HT-29 (cell line): ENCODE data around the gene CBX6. TPM values are rescaled to one million over a fixed set of nuclear protein-coding genes. Genes with fewer than 3 reads are reported as not detected.

Source experiments
- DNase-seq: peaks from one replicate; pipeline ENCODE4 v3.0.0-alpha.2; 2015; ENCODE audit warnings: low spot score
- total RNA-seq: library from RNA; depleted of rRNA; stranded (reverse); fragments of >200 nt; shearing (Covaris generic); gene quantifications from 2 replicates; pipeline ENCODE4 v1.2.3, GENCODE V29; 2014; rRNA removed

The CBX6 gene
- total RNA-seq, 1 experiment from 2014 or later: 10.8 TPM

DNA sequence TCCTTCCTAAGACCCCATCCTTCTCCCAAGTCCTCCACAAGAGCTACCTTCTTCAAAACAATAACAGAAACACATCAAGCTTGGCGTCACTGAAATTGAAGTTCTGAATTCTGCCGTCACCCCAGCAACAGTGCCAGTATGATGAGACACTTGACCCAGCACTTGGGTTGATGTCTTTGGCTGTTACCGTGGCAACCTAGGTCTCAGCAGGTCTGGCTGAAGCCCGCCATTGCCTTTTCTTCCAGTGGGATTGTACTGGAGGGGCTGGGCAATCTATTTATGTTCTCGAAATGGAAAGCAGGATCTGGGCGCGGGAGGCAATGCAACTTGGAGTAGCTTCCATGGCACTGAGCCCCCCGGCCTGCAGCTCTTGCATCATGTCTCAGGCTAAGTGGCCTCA, 52.0 kb downstream of the CBX6 start:
- no peak for DNase-seq

- no peak for DNase-seq
Observed at GRCh38 chr22:38819387-38819940, 52.6 kb downstream of the CBX6 start.

DNA sequence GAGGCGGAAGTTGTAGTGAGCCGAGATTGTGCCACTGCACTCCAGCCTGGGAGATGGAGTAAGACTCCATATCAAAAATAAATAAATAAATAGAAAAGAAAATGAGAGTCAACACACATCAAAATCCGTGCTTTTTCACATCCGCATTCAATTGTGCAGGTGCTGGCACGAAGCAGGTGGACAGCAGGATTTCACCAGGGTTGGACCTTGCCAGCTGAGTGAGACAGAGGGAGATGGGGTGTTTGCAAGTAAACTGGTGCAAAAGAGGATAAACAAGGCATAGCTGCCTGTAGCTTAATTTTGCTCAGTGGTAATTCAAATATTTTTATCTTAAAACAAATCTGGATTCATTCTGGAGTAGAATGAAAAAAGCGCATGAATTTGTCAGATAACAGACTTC, 54.8 kb downstream of the CBX6 start:
- no peak for DNase-seq

DNA sequence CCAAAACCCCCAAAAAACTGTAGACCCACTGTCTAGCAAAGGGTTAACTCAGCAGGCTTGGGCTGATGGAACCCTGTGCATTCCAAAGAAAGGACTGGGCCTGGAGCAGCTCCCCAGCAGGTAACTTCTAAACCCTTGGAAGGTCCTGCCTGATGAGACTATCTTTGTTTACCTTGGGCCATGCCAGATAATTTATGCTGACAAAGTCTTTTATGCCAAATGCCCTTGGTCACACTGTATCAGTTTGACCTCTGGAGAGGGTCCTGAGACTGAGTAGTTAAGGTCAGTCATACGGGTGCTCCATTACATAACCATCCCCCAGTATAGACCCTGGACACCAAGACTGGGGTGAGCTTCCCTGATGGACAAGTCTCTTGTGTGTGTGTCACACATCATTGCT, 56.2 kb downstream of the CBX6 start:
- no peak for DNase-seq

Other genes with a start within 250 kb of the CBX6 start
- gene FAM227A, start 215.8 kb downstream of the CBX6 start, total RNA-seq: 1.5 and 2.7 TPM in 2 replicates
- gene CBY1, start 215.6 kb downstream of the CBX6 start, total RNA-seq: 7.3 and 10.5 TPM in 2 replicates
- 46.4 and 46.5 TPM in 2 replicates for gene TOMM22, start 190.3 kb downstream of the CBX6 start, total RNA-seq
- gene JOSD1, start 171.3 kb downstream of the CBX6 start, total RNA-seq: 60.5 and 79.2 TPM in 2 replicates
- 53.8 and 54.9 TPM in 2 replicates for gene GTPBP1, start 166.3 kb downstream of the CBX6 start, total RNA-seq
- gene SUN2, start 116.2 kb downstream of the CBX6 start, total RNA-seq: 101 and 110 TPM in 2 replicates
- 11.3 and 14.4 TPM in 2 replicates for gene DNAL4, start 78.1 kb downstream of the CBX6 start, total RNA-seq
- gene NPTXR, start 28.2 kb downstream of the CBX6 start, total RNA-seq: 0.03 and 0.70 TPM in 2 replicates
- not detected in 2 replicates for gene APOBEC3A, start 85.4 kb upstream of the CBX6 start, total RNA-seq
- gene APOBEC3B, start 110.1 kb upstream of the CBX6 start, total RNA-seq: 3.2 and 5.5 TPM in 2 replicates
- 0.05 and 0.18 TPM in 2 replicates for gene APOBEC3C, start 142.0 kb upstream of the CBX6 start, total RNA-seq
- gene APOBEC3D, start 148.9 kb upstream of the CBX6 start, total RNA-seq: not detected in 2 replicates
- gene APOBEC3F, start 168.6 kb upstream of the CBX6 start, total RNA-seq: 0.25 TPM in 1 of 2 replicates, not detected in the other
- gene APOBEC3G, start 205.1 kb upstream of the CBX6 start, total RNA-seq: 0.97 TPM in 1 of 2 replicates, not detected in the other
- gene APOBEC3H, start 225.0 kb upstream of the CBX6 start, total RNA-seq: not detected in 2 replicates